Measurements from ENCODE around the gene LCN6. TPM values are rescaled to one million over a fixed set of nuclear protein-coding genes. Genes with fewer than 3 reads are reported as not detected.

The LCN6 gene
- total and polyA plus RNA-seq, 10 of the 15 experiments (the other 5 are each of a cell fraction or from before 2014, with no cell fraction given), result not detected

GRCh38 chr9:136726118-136726517 lies 22.2 kb downstream of the LCN6 start:
- Histone ChIP-seq H3K27me3 (replicated peaks in 1 of 2; ENCODE audit: control insufficient read depth in 2 of 2, insufficient read depth in 2 of 2, low read length in 1 of 2) (no peaks in the 10 kb centered on the region), H3K4me3 (peak overlapping the region; percentile 69), H3K4me1 (ENCODE audit: control insufficient read depth, insufficient read depth, low read length) (peaks cover 13% of the 10 kb centered on the region), H3K9me3 (replicated peaks; ENCODE audit: control insufficient read depth, insufficient read depth, low read length) (no peaks in the 10 kb centered on the region), H3K79me2 (ENCODE audit: control insufficient read depth, insufficient read depth, low read length) (peaks cover 45% of the 10 kb centered on the region), H3K9ac (ENCODE audit: control insufficient read depth, insufficient read depth, low read length) (peak overlapping the region; percentile 79), H3K4me2 (ENCODE audit: control insufficient read depth, insufficient read depth) (peak overlapping the region; percentile 93), H3K27ac (ENCODE audit: control insufficient read depth, insufficient read depth) (peak overlapping the region; percentile 31), H4K20me1 (ENCODE audit: control insufficient read depth, insufficient read depth) (peaks cover 9% of the 10 kb centered on the region), H2AFZ (ENCODE audit: control insufficient read depth, low read depth, low read length) (no peak overlapping the region), H3K36me3 (ENCODE audit: control insufficient read depth in 2 of 2, insufficient read depth in 2 of 2, low read length in 1 of 2) (peaks cover 18 to 28% of the 10 kb centered on the region in 2 experiments)
- in situ Hi-C loops (cut with MboI) (no loop called here), intact Hi-C loops (cut with micrococcal nuclease; ENCODE audit: unreplicated experiment) (no loop called here)
- DNase-seq (ENCODE audit: low read depth, low spot score) (no peak), FAIRE-seq (no peak), ATAC-seq (no peak)
- ChIA-PET CTCF (interaction anchor here (0.6 to 2.4 kb wide), 10 partner anchors 12 to 457 kb away, joined by 3 to 16 read pairs (median 4); partner anchors contain the start of genes AGPAT2, AJM1 and LCN8), SMC1A (ENCODE audit: uncharacterized antibody, unreplicated experiment) (no interaction called here), POLR2A (no interaction called here), RAD21 (ENCODE audit: unreplicated experiment) (interaction anchor here (1.5 to 1.7 kb wide), 2 partner anchors 15 to 25 kb away, joined by 5 to 6 read pairs; no protein-coding TSS in a partner anchor)
- no TSS peak for BruUV-seq (replicated peaks)
- 58% methylated on average over 16 of the region's 16 CpGs for WGBS (ENCODE audit: insufficient coverage, insufficient replicate concordance, low lambda C conversion rate, missing lambda C conversion rate)
- TF ChIP-seq BHLHE40 (IDR thresholded peaks at IDR 0.05; ENCODE audit: borderline replicate concordance in 1 of 2, low read depth in 2 of 2, low read length in 1 of 2) (no peak), SREBF1 (IDR thresholded peaks at IDR 0.05; ENCODE audit: low read length) (no peak)

GRCh38 chr9:136725612-136726011 lies 22.7 kb downstream of the LCN6 start:
- 81% methylated on average over 10 of the region's 10 CpGs for whole genome bisulfite sequencing (ENCODE audit: insufficient coverage, insufficient replicate concordance, low lambda C conversion rate, missing lambda C conversion rate)
- ChIA-PET RAD21 (ENCODE audit: unreplicated experiment) (interaction anchor here (1.5 kb wide), 1 partner anchor 16 kb away, joined by 5 read pairs; no protein-coding TSS in a partner anchor), CTCF (interaction anchor here (0.6 kb wide), 1 partner anchor 39 kb away, joined by 3 read pairs; no protein-coding TSS in a partner anchor), POLR2A (no interaction called here), SMC1A (ENCODE audit: uncharacterized antibody, unreplicated experiment) (no interaction called here)
- Histone ChIP-seq H3K4me1 (ENCODE audit: control insufficient read depth, insufficient read depth, low read length) (peaks cover 13% of the 10 kb centered on the region), H3K27ac (ENCODE audit: control insufficient read depth, insufficient read depth) (no peak overlapping the region), H3K9ac (ENCODE audit: control insufficient read depth, insufficient read depth, low read length) (peak overlapping the region; percentile 79), H4K20me1 (ENCODE audit: control insufficient read depth, insufficient read depth) (peaks cover 9% of the 10 kb centered on the region), H3K9me3 (replicated peaks; ENCODE audit: control insufficient read depth, insufficient read depth, low read length) (no peaks in the 10 kb centered on the region), H3K4me3 (peak overlapping the region; percentile 69), H3K79me2 (ENCODE audit: control insufficient read depth, insufficient read depth, low read length) (peaks cover 45% of the 10 kb centered on the region), H2AFZ (ENCODE audit: control insufficient read depth, low read depth, low read length) (no peak overlapping the region), H3K27me3 (replicated peaks in 1 of 2; ENCODE audit: control insufficient read depth in 2 of 2, insufficient read depth in 2 of 2, low read length in 1 of 2) (no peaks in the 10 kb centered on the region), H3K4me2 (ENCODE audit: control insufficient read depth, insufficient read depth) (peak overlapping the region; percentile 93), H3K36me3 (ENCODE audit: control insufficient read depth in 2 of 2, insufficient read depth in 2 of 2, low read length in 1 of 2) (peaks cover 18 to 28% of the 10 kb centered on the region in 2 experiments)
- intact Hi-C loops (cut with micrococcal nuclease; ENCODE audit: unreplicated experiment) (no loop called here), in situ Hi-C loops (cut with MboI) (no loop called here)
- no TSS peak for BruUV-seq (replicated peaks)
- FAIRE-seq (no peak), DNase-seq (ENCODE audit: low read depth, low spot score) (no peak), ATAC-seq (no peak)
- TF ChIP-seq TCF3 (IDR thresholded peaks at IDR 0.05; ENCODE audit: borderline replicate concordance, insufficient read depth, low read depth, low read length) (no peak), ESRRA (IDR thresholded peaks at IDR 0.05; ENCODE audit: low read length) (no peak), ZNF592 (IDR thresholded peaks at IDR 0.05) (no peak), NR2C2 (IDR thresholded peaks at IDR 0.05; ENCODE audit: borderline replicate concordance, control insufficient read depth, insufficient read length, low read depth) (no peak), JUND (IDR thresholded peaks at IDR 0.05; ENCODE audit: low read depth, low read length) (no peak), NRF1 (conservative IDR thresholded peaks at IDR 0.05; ENCODE audit: low read depth, low read length) (no peak), RAD51 (IDR thresholded peaks at IDR 0.05) (no peak), KAT2A (conservative IDR thresholded peaks at IDR 0.05; ENCODE audit: control insufficient read depth, low read depth, low read length) (no peak), WRNIP1 (IDR thresholded peaks at IDR 0.05; ENCODE audit: borderline replicate concordance, low read depth, low read length) (no peak), DPF2 (IDR thresholded peaks at IDR 0.05) (no peak)
